SK-N-SH treated with all-trans-retinoic acid at 6 μM for 48 hours (cell line): ENCODE results near the gene KRT4.

Source experiments
- ARNTL ChIP-seq: fragments of 450-650 bp; formaldehyde crosslinking; IDR thresholded peaks from 2 replicates; pipeline ENCODE4 v1.5.0; 2020; ENCODE audit warnings: low read depth, mild to moderate bottlenecking, moderate library complexity, borderline replicate concordance
- GLIS3 ChIP-seq: fragments of 250-450 bp; sonication (Bioruptor Pico); IDR thresholded peaks from 2 replicates; pipeline ENCODE4 v1.5.0; 2020; ENCODE audit warnings: mild to moderate bottlenecking, moderate library complexity
- ISL1 ChIP-seq: fragments of 250-450 bp; sonication (Bioruptor Pico); IDR thresholded peaks from 2 replicates; pipeline ENCODE4 v2.1.2; 2022; ENCODE audit warnings: mild to moderate bottlenecking, moderate library complexity
- OSR1 ChIP-seq: fragments of 250-450 bp; sonication (Bioruptor Pico); IDR thresholded peaks from 2 replicates; pipeline ENCODE4 v1.8.0; 2022; ENCODE audit warnings: moderate library complexity, mild to moderate bottlenecking, inconsistent platforms
- RARB ChIP-seq: fragments of 250-450 bp; sonication (Bioruptor Pico); IDR thresholded peaks from 2 replicates; pipeline ENCODE4 v1.8.0; 2021; ENCODE audit warnings: mild to moderate bottlenecking, moderate library complexity
- TCF4 ChIP-seq: fragments of 250-450 bp; sonication (Bioruptor Pico); IDR thresholded peaks from 2 replicates; pipeline ENCODE4 v1.8.0; 2021; ENCODE audit warnings: mild to moderate bottlenecking, moderate library complexity, borderline replicate concordance
- ZFP3 ChIP-seq: fragments of 250-450 bp; sonication (Bioruptor Pico); IDR thresholded peaks from 2 replicates; pipeline ENCODE4 v1.5.0; 2020; ENCODE audit warnings: mild to moderate bottlenecking, moderate library complexity
- ZFP30 ChIP-seq: fragments of 450-650 bp; formaldehyde crosslinking; IDR thresholded peaks from 2 replicates; pipeline ENCODE4 v1.5.0; 2022; ENCODE audit warnings: mild to moderate bottlenecking, moderate library complexity
- ZNF70 ChIP-seq: fragments of 450-650 bp; formaldehyde crosslinking; IDR thresholded peaks from 2 replicates; pipeline ENCODE4 v1.5.0; 2020; ENCODE audit warnings: mild to moderate bottlenecking, moderate library complexity
- TF ChIP-seq, protein P1 (sequence below): fragments of 250-450 bp; sonication (Bioruptor Pico); IDR thresholded peaks from 2 replicates; pipeline ENCODE4 v1.5.0; 2020; ENCODE audit warnings: mild to moderate bottlenecking, moderate library complexity
- TF ChIP-seq, protein P2 (sequence below): fragments of 250-450 bp; sonication (Bioruptor Pico); IDR thresholded peaks from 2 replicates; pipeline ENCODE4 v1.8.0; 2020; ENCODE audit warnings: mild to moderate bottlenecking, moderate library complexity, borderline replicate concordance
- TF ChIP-seq, protein P3 (sequence below): fragments of 250-450 bp; sonication (Bioruptor Pico); IDR thresholded peaks from 2 replicates; pipeline ENCODE4 v1.5.1; 2020; ENCODE audit warnings: low read depth, mild to moderate bottlenecking, moderate library complexity

DNA sequence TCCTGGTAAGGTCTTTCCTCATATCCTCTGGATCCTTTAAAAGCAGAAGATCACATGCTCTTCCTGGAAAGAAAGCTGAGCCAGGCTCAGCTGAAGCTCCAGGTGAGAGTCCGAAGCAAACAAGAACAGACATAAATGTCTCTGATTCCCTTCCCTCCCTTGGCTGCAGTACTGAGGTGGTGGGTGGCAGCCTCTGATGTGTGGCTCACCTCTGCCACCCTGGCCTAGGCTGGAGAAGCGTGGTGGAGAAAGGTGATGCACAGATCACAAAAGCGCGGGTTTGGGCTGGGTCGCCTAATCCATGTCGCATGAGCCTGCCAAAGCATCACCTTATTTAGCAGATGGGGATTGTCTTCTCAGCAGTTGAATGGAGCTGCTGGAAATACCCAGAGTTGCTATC lies 34.0 kb downstream of the KRT4 start:
- no peak for TF ChIP-seq ARNTL (CRISPR knock-in tag)
- TF ChIP-seq, protein P1, sequence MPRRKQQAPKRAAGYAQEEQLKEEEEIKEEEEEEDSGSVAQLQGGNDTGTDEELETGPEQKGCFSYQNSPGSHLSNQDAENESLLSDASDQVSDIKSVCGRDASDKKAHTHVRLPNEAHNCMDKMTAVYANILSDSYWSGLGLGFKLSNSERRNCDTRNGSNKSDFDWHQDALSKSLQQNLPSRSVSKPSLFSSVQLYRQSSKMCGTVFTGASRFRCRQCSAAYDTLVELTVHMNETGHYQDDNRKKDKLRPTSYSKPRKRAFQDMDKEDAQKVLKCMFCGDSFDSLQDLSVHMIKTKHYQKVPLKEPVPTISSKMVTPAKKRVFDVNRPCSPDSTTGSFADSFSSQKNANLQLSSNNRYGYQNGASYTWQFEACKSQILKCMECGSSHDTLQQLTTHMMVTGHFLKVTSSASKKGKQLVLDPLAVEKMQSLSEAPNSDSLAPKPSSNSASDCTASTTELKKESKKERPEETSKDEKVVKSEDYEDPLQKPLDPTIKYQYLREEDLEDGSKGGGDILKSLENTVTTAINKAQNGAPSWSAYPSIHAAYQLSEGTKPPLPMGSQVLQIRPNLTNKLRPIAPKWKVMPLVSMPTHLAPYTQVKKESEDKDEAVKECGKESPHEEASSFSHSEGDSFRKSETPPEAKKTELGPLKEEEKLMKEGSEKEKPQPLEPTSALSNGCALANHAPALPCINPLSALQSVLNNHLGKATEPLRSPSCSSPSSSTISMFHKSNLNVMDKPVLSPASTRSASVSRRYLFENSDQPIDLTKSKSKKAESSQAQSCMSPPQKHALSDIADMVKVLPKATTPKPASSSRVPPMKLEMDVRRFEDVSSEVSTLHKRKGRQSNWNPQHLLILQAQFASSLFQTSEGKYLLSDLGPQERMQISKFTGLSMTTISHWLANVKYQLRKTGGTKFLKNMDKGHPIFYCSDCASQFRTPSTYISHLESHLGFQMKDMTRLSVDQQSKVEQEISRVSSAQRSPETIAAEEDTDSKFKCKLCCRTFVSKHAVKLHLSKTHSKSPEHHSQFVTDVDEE (CRISPR knock-in tag): no peak
- TF ChIP-seq, protein P2, sequence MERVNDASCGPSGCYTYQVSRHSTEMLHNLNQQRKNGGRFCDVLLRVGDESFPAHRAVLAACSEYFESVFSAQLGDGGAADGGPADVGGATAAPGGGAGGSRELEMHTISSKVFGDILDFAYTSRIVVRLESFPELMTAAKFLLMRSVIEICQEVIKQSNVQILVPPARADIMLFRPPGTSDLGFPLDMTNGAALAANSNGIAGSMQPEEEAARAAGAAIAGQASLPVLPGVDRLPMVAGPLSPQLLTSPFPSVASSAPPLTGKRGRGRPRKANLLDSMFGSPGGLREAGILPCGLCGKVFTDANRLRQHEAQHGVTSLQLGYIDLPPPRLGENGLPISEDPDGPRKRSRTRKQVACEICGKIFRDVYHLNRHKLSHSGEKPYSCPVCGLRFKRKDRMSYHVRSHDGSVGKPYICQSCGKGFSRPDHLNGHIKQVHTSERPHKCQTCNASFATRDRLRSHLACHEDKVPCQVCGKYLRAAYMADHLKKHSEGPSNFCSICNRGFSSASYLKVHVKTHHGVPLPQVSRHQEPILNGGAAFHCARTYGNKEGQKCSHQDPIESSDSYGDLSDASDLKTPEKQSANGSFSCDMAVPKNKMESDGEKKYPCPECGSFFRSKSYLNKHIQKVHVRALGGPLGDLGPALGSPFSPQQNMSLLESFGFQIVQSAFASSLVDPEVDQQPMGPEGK (CRISPR knock-in tag): no peak
- TF ChIP-seq ISL1 (CRISPR knock-in tag): no peak
- no peak for TF ChIP-seq RARB
- no peak for TF ChIP-seq ZFP3 (CRISPR knock-in tag)
- no peak for TF ChIP-seq ZFP30
- no peak for TF ChIP-seq OSR1
- TF ChIP-seq TCF4 (CRISPR knock-in tag): no peak
- TF ChIP-seq GLIS3 (CRISPR knock-in tag): no peak
- no peak for TF ChIP-seq ZNF70 (CRISPR knock-in tag)
- TF ChIP-seq, protein P3, sequence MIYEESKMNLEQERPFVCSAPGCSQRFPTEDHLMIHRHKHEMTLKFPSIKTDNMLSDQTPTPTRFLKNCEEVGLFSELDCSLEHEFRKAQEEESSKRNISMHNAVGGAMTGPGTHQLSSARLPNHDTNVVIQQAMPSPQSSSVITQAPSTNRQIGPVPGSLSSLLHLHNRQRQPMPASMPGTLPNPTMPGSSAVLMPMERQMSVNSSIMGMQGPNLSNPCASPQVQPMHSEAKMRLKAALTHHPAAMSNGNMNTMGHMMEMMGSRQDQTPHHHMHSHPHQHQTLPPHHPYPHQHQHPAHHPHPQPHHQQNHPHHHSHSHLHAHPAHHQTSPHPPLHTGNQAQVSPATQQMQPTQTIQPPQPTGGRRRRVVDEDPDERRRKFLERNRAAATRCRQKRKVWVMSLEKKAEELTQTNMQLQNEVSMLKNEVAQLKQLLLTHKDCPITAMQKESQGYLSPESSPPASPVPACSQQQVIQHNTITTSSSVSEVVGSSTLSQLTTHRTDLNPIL (CRISPR knock-in tag): no peak
